GM21423 (cell line): ENCODE results near the gene CLDND1.

ENCODE experiments used
- ATAC-seq: cut with Tn5 transposase; IDR thresholded peaks from one replicate; pipeline ENCODE4 v1.9.1; 2021; ENCODE audit warnings: mild to moderate bottlenecking, moderate library complexity; ENCODE audit not compliant: unreplicated experiment

CLDND1 gene

GRCh38 chr3:98521897-98522543, 682 bp downstream of the CLDND1 start:
- ATAC-seq: peak; percentile 37

DNA sequence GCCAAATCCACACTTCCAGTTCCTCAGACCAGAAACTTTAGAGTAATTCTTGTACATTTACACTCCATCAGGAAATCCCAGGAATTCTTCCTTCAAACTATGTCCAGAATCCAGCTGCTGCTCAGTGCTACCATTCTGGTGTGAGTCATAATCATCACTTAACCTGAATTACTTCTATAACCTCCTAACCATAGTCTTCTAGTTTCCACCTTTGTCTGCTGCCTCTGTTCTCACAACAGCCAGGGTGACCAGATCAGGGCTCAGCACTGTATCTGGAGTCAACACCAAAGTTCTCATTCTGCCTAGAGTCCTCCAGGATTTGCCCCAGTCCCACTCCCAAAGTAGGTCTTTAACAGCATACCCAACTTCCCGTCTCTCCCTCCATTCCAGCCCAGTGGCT, 3.4 kb downstream of the CLDND1 start:
- no peak for ATAC-seq

GRCh38 chr3:98518816-98519215, 3.9 kb downstream of the CLDND1 start:
- ATAC-seq: no peak

DNA sequence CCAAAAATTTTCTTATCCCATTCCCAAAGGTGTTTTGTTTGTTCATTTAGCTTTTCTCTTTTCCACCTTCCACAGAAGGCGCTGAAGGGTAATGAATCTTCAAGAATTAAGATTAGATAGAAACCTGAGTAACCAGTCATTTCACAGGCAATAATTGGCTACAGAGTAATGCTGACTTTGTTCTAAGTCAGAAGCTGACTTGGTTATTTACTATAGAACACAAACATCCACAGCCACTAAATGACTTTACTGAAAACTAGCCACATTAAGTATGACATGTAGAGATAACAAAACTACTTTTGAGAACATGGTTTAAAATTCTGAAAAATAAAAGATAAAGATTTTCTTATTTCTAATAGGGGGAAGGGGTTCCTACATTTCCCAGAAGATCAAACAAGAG, 7.8 kb downstream of the CLDND1 start:
- no peak for ATAC-seq

GRCh38 chr3:98513736-98514135, 9.0 kb downstream of the CLDND1 start:
- ATAC-seq: no peak

GRCh38 chr3:98513091-98513511, 9.6 kb downstream of the CLDND1 start:
- no peak for ATAC-seq

GRCh38 chr3:98512576-98512975, 10.1 kb downstream of the CLDND1 start:
- no peak for ATAC-seq

DNA sequence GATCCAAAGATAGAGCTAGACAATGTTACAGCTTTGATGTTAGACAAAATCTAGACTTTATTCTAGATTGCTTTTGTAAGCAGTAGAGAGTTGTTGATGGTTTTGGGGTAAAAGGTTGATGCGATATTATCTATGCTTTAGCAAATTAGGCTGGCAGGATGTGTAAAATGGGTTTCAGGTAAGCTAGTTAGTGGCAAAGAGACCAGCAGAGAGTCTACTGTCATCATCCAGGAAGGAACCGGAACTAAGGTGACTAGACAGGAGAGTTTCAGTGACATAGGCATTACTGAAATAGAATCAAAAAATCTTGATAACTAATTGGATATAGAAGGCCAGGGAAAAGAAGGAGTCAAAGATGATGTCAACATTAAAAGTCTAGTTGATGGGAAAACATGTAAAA, 14.1 kb downstream of the CLDND1 start:
- ATAC-seq: no peak

GRCh38 chr3:98504539-98504938, 18.2 kb downstream of the CLDND1 start:
- no peak for ATAC-seq

DNA sequence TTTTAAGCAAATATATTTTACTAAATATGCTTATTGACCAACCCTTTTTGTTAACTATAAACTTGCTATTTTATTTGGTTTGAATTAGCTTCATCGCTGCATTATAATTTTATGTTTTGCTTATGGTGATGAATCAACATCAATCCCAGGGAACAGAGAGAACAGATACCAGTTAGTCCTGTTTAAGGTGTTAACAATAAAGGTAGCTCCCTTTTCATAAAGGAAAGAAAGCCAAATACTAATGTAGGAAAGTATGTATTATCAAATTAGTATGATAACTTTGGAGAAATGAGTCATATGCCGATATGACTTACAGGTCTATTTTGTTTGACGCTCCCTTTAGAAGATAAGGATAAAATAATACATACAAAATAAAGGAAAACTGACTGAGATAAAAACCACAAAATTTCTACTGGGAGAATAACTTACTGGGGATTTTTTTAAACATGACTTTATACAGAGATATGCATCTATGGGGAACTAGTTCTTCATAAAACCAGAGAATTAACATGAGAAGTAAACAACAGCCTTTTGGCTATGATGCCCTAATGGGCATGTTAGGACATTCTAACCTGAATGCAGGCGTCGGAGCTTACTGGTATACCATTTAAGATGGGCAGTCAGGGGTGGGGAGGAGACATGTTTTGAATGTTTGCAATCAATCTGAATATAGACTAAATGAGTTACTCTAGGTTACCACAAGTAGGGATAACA, 20.7 kb downstream of the CLDND1 start:
- no peak for ATAC-seq

DNA sequence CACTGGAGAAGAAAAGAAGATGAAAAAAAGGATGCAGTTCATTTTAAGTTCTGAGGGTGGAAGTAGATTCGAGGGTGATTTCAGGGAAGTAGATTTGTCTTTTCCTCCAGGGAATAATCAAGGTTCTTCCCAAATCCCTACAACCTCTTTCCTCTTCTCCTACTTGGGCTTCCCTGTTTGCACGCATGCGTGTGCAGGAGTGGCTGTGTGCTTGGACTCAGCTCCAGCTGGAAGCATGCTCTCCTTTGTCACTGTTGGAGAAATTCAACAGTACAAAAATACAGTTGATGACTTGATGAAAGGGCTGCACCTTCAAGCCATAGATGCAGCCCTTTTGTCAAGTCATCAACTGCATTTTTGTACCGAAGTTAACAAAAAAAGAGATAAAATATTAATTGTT, 21.4 kb downstream of the CLDND1 start:
- ATAC-seq: no peak

DNA sequence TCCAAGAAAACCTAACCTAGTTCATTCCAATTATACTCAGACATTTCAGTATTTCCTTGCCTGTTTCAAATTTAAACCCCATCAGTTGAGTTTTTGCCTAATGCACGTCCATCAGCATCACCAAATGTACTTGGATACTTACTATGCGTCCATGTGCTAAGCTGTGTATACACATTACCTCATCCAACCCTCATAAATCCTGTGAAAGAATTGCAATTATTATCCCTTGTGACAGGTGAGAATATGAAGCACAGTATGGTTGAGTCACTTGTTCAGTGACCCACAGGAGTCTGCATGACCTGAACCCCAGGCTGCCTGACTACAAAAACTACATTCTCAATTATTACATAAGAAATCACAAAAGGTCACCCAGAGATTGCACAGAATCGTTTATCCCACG, 22.7 kb downstream of the CLDND1 start:
- ATAC-seq: no peak

DNA sequence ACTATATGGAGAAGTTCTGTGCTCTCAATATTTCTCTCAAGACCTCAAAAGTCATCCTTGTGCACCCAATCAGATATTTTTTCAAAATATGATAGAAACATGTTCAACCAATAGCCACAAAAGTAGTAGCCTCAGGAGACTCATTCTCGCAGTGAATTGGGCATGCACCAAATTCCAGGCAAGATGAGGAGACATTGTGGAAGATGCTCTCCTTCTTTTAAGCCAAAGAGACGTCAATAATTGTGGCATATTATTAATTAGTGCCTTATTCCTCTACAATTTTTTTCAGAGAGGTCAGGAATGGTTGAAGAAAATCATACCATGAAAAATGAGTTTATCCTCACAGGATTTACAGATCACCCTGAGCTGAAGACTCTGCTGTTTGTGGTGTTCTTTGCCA, 25.3 kb downstream of the CLDND1 start, which contains the start of gene OR5K2:
TSS of gene OR5K2 (plus strand) at position 301 of the 400 bp plus-strand sequence. CDS start at position 301, 0 bp downstream.
- no peak for ATAC-seq

- ATAC-seq: no peak
Measured at GRCh38 chr3:98483626-98484025, 39.1 kb downstream of the CLDND1 start.

- ATAC-seq: no peak
Measured at GRCh38 chr3:98482717-98483482, 39.8 kb downstream of the CLDND1 start.
